NCI-H1694 treated with DMSO at 0.1 percent for 48 hours (cell line): Measurements from ENCODE around the gene ATF6B.
"Not testable (repeated sequence)": the region's sequence is repeated elsewhere in the genome, so short reads cannot be mapped to it uniquely, and the experiment has no call there.

Experiments
- DNase-seq: peaks from one replicate; lab custom pipeline; 2025; lab: John Stamatoyannopoulos, UW

Gene ATF6B

DNA sequence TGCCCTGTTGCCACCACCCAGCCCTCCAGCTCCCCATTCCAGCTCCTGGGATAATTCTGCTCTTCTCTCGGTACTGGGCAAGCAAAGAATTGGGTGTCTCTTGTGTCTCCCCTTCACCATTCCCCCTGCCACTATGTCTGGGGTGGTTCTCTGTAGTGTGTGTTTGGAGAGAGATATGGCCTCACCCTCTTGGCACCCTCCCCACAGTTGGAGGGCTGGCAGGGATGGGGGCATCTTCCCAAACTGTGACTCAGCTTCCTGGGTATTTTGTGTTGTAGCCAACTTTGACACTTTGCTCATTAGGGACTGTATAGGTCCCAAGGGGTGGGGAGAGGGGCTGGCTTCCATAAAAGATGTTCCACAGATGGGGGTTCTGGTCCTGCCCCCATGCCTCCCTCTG, 20.6 kb downstream of the ATF6B start:
- DNase-seq = no peak

DNA sequence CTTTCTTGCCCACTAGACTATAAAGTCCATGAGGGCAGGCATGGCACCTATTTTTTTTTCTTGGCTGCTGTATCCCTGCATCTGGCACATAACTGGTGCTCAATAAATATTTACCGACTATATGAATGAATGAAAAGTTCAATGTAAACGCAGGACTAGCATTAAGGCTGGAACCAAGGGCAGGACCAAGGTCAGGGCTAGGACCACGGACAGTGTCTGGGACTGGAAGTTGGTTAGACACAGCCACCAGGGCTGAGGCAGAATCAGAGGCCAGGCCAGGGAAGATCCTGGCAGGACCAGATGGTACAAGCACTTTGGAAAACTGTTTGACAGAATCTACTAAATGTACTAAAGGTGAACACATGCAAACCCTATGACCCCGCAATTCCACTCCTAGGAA, 22.6 kb downstream of the ATF6B start:
- DNase-seq = no peak

DNA sequence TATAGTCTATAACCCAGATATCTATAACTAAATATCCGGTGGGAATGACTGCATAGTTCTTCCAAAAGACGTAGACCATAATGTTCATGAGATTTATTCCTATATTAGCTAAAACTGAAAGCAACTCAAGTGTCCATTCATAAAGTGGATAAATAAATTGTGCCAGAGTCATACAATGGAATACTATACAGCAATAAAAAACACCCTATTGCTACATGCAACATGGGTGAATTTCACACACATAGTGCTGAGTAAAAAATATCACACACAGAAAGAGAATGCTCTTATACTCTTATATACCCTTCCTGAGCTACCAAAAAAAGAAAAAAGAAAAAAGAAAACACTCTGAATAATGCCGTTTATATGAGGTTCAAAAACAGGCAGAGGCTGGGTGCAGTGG, 25.8 kb downstream of the ATF6B start:
- no peak for DNase-seq

DNA sequence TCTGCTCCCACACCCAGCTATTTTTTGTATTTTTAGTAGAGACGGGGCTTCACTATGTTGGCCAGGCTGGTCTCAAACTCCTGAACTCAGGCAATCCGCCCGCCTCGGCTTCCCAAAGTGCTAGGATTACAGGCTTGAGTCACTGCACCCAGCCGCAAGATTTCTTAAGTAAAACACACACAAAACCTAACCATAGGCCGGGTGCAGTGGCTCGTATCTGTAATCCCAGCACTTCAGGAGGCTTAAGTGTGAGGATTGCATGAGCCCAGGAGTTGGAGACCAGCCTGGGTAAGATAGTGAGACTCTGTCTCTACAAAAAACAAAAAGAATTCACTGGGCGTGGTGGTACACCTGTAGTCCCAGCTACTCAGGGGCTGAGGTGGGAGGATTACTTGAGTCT, 27.8 kb downstream of the ATF6B start:
- not testable (repeated sequence) for DNase-seq

DNA sequence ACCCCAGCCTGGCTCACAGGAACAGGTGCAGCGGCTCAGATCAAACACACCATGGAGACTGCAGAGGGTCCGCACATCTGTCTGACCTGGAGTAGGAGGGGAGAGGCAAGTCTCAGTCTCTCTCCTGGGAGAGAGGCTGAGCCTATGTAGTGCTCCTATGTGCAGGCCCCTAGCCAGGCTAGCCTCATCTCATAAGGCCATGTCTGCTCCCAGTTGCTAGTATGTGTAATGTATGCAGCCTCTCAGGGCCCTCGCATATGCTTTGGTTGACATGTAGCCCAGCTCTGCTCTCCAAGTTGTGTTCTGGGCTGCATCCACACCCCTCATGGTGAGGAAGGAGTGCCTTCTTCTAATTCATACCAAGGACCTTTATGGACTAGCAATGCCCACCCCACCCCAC, 30.7 kb downstream of the ATF6B start:
- no peak for DNase-seq

DNA sequence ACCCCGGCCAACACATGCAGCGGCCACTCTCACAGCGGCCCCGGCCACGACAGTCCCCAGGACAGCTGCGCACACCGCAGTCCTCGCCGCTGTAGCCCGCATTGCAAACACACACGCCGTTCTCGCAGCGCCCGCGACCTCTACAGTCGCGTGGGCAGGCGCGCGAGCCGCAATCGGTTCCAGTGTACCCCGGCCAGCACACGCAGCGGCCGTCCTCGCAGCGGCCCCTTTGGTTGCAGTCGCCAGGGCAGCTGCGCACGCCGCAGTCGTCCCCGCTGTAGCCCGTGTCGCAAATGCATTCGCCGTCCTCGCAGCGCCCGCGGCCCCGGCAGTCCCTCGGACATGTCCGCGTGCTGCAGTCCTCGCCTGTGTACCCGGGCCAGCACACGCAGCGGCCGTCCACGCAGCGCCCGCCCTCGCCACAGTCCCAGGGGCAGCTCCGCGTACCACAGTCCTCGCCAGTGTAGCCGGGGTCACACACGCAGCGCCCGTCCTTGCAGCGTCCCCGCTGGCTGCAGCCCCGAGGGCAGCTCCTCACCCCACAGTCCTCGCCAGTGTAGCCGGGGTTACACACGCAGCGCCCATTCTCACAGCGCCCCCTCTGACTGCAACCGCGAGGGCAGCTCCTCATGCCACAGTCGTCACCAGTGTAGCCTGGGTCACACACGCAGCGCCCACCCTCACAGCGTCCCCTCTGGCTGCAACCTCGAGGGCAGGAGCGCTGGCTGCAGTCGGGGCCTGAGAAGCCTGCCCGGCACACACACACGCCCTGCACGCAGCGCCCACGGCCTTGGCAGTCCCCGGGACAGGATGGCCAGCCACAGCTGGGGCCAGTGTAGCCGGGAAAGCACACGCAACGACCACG, 31.4 kb downstream of the ATF6B start:
- no peak for DNase-seq

DNA sequence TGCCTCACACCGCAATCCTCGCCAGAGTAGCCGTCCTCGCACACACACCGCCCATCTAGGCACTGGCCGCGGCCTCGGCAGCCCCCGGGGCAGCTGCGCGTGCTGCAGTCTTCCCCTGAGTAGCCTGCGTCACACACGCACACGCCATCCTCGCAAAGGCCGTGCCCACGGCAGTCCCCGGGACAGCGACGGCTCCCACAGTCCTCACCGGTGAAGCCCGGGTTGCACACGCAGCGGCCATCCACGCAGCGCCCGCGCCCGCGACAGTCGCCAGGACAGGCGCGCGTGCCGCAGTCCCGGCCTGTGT, 32.0 kb downstream of the ATF6B start:
- no peak for DNase-seq

DNA sequence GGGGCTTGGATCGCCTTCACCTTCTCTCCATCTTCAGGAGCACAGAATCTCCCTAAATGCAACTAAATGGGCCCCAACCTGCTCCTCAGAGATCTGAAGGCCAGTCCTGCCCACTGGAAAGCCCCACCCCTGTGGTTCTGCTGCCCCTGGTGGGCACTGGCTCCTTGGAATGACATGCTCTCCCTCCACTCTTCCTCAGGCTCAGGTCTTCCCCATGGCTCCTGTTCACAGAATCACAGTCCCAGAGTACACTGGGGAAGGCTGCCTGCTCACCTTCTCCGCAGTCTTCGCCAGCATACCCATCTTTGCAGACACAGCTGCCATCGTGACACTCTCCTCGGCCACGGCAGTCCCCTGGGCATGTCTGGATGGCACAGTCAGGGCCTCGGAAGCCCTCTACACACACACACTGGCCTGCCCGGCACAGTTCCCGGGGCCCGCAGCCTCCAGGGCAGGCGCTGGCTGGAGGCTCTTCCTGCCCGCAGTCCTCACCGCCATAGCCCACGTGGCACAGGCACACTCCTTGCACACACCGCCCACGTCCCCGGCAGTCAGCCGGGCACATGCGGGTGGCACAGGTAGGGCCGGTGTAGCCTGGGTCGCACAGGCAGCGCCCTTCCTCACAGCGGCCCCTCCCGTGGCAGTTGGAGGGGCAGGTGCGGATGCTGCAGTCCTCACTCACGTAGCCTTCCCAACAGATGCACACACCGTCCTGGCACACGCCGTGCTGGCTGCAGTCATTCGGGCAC, 32.5 kb downstream of the ATF6B start:
- DNase-seq = no peak

DNA sequence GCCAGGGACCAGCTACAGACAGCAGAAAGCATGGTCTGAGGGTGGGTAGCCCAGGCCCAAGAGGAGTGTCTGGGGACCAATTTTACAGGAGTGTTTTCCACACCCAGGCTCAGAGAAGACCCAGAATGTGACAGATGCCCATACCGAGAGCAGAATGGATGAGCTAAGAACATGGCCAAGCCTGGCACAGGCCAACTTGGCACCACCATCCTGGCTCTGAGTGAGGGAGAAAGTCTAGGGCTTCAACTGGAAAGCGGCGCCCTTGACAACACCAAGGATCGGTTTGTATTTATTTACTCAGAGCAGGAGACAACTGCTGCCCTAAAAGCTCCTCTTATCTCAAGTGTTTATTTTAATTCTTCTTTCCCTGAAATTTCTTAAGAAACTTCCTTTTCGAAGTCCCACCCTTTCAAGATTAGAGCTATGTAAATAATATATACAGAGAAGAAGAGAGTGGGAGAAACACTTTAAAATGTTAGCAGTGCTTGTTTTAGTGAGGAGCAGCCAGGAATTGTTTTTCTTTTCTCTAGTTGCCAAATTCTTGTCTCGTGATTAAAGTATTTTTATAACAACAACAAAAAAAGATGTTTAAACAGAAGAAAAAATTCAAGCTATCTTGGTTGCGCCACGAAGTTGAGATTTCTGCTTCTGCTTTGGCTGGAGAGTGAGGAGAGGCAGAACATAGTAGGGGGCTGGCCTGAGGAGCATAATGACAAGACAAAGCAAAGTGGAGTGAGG, 35.1 kb downstream of the ATF6B start:
- no peak for DNase-seq

DNA sequence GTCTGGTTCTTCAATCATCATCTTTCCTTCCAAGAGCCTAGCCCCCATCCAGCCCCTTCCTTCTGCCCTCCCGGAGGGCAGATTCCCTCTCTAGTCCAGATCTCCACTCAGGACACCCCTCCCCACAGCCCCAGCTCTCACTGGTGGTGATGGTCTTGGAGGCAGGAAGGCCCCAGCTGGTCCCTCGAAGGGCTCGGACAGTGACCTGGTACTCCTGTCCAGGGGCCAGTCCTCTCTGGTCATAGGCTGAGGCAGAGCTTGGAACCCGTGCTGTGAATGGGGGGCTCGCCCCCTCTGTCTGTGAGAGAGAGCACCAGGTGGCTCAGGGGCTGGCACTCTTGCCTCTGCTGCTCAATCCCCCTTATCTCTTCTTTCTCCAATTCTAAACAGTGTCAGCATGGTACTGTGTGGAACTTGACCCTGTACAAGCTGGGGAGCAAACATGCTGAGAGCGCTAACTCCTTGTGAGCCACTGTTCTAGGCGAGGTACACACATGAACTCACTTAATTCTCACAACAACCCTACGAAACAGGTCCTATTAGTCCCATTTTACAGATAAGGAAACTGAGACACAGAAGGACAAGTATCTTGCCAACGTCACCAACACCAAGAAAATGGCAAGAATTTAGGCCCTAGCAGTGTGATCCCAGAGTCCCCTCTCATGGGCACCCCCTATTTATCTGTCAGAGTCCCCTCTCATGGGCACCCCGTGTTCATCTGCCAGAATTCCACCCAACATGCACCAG, 38.8 kb downstream of the ATF6B start:
- DNase-seq = no peak

DNA sequence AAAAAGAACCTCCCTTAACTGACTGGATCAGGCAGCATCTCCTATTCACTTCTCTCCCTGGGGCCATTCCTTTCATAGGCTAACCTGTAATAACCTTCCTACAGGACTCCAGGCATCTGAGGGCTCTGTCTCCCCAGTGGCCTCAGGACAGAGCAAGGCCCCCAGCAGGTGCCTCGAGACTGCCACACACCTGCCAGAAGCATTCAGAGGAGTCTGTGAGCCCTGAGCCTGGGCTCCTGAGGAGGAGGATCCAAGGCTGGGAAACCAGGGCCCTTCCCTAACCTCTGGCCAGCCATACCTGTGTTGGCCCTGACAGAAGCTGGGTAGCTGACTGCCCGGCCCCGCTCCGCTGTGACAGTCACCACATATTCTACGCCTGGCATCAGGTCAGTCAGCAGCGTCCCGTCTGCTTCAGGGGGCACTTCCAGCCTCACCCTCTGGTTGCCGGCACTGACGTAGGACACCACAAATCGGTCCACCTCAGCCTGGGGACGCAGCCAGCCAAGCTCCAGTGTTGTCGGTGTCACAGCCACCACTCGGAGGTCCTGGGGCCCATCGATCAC, 39.5 kb downstream of the ATF6B start:
- no peak for DNase-seq

DNA sequence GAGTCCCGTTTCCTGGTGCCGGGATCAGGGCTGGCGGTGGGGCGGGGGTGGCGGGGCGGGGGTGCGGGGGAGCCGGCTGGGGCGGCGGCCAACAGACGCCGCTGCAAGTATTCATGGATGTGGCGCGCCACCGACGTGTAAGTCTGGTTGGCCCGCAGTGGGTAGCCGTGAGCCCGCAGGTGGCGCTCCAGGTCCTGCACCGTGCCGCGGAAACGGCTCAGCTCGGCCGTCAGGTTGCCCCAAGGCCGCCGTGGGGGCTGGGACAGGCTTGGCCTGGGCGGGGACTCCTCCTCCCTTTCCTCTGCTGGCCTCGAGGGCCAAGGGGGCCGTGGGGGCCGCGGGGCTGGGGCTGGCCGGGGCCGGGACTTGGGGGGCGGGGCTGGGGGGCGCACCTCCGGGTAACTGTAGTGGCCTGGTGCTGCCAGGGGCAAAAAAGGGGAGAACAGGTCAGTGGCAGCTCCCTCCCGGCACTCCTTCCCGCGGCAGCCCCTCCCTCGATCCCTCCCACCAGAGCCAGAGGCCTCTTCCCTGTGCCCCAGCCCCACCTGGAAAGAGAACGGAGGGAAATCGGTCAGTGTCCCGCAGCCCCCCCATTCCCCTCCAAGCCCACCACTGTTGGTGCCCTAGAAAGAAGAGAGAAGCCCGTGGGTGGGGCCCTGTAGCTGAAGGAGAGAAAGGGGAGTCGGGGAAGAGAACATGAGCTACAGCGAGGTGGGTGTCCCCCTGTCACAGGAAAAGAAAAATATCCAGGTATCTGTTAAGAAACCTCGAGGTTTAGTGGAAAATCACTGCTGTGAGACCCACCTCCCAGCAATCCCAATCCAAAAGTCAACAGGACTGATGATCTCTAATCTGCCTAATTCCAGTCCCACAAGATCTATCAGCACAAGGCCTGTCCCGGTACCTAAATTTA, 40.2 kb downstream of the ATF6B start:
- DNase-seq = no peak

DNA sequence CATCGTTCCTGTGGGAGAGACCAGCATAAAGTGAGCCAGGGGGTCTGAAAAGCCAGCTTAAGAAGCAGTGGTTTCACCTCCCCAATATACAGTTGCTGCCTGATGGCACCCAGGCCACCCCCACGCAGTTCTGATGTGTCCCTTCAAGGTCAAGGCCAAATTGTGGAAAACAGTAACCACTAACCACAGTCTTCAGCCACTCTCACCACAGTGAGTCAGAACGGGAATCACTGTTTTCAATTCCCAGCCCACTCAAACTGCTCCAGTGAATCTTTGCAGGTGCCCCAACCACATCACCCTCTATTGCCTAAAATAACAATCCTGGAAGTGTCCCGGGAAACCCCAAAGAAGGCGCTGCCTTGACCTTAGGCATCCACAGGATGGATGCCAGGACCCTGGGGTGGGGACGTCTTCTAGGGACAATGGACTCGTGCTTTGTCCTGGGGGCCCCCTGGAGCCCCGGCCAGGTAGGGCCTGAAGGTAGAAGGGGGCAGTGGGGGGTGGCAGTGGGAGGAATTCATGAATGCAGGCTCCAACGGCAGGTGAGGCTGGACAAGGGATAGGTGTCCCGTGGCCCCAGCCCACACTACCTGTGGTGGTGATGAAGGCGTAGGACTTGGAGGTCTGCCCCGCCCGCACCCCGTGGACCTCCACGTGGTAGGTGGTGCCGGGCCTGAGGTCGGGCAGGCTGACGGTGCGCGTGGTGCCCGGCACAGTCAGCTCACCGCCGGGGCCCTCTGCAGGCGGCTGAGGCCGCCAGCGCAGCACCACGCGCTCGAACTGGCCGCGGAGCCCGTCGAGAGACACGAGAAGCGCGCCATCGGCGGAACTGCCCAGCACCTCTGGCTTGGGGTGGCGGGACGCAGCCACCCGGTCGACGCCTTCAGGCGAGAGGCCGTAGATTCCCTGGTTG, 41.1 kb downstream of the ATF6B start:
- DNase-seq = no peak

DNA sequence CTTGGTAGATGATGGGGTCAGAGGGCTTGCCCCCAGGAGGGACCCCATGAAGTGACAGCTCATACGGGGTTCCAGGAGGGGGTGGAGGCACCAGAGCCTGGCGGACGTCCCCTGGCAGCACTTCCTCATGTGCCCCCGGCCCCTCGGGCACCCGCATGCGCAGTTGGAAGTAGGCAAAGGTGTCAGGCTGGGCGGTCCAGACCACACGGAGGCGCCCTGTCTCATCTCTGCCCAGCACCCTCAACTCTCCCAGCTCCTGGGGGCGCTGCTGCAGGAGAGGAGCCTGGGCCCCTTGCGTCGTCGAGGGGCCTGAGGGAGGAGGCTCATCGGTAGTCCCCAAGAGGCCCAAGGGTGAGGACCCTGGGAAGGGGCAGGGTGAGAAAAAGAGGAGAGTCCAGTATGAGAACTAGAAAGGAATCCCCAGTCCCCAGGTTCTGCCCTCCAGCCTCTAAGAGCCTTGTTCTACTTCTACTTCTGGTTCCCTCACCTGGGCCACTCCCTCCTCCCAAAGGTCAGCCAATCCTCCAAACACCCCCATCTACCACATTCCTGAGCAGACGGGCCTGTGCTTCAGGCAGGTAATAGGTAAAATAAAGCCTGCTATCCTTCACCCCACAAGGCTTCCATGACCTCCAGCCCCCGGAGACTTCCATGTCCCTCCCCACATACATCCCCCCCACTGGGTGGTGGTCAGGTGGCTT, 42.1 kb downstream of the ATF6B start:
- no peak for DNase-seq

DNA sequence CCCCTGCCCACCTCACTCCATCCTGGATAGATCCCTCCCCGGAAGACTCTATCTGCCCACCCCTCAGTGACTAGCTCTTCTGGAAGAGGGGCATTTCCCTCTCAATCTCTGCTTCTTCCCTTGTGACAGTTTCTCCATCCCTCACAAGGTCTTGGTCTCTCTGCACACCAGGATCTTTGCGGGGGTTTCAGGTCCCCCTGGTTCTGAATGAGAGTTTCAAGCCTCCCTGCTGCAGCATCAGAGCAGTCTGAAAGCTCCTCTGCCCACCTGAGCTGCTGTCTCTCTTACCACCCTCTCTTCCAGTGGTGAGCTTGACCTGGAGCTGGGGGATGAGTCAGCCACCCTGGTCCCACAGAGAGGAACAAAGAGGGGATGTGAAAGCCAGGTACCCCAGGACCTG, 43.3 kb downstream of the ATF6B start:
- DNase-seq = no peak

DNA sequence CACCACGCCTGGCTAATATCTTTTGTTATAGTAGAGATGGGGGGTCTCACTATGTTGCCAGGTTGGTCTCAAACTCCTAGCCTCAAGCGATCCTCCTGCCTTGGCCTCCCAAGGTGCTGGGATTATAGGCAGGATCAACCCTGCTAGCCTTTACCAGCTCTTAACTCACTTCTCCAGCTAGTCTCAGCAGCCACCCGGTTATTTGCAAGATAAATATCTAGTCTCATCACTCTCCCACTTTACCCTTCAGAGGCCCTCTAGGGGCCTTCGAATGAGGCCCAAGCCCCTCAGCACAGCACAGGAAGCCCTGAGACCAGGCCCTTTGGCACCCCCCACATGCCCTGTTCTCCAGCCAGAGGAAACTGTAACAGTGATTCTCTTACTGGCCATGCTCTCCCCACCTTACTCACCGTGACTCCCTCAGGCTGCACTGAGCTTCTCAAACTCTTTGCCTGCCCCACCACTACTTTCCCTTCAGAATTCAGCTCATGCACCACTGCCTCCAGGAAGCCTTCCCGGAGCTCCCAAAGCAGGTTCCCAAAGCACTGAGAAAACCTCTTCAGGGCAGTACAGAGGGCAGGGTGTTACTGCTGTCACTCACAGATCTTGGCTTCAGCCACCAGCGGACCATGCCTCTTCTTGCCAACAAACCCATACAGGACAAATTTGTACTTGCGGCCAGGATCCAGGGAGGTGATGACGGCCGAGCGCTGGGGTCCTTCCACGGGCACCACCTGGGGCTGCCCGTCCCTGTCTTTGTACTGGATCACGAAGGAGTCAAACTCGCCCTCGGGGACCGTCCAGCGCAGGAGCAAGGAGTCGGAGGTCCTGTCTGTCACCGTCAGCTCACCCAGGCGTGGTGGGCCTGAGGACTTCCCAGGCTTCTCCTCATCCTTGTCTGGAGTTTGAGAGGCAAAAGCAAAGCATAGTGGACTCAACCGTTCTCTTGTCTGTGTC, 44.0 kb downstream of the ATF6B start:
- no peak for DNase-seq

DNA sequence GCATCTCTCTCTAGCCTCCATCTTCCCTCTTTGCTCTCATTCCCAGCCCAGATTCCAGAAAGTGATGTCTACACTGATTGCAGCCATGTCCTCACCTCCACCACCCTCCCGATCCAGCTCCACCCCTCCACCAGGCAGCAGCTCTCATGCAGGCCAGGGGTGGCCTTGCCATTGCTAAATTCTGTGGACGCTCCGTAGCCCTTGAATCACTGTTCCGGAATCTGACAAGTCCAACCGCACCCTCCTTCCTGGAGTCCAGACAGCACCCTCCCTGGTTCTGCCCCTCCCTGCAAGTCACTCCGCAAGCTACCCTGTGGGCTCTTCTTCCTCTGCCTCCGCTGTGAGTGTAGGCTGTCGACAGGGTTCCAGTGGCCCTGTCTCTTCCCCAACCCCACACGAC, 45.1 kb downstream of the ATF6B start:
- no peak for DNase-seq

DNA sequence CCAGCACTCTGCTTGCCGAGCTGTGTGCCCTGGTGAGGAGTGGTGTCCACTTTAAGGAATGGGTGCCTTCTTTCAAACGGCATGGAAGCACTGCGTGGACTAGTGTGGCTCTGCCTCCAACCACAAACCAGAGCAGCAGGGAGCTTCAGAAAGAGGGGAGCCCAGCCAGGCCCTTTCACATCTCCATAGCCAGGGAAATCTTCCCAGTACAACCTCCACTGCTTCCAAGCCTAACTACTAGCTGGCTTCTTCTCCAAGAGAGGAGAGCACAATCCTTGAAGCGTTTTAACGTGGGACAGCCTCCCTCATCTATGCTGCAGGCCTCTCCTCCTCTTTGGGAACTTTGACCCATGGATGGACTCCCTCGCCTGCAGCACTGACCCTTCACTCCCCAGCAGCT, 45.6 kb downstream of the ATF6B start:
- DNase-seq = no peak
